K562 (cell line): ENCODE results near the gene CERS6. TPM values are rescaled to one million over a fixed set of nuclear protein-coding genes. Genes with fewer than 3 reads are reported as not detected.
A peak's percentile ranks its signal among the peaks of the same experiment; 100 is the strongest.

ENCODE experiments used
- ATAC-seq: fragments of 200-7000 bp; cut with Tn5 transposase; 3 replicates; pipeline ENCODE4 v1.9.1; 2020; ENCODE audit warnings: moderate library complexity
- BruUV-seq: library from RNA; stranded (reverse); fragments of 400-500 nt; replicated peaks from 2 replicates; lab custom pipeline; 2021; lab: Mats Ljungman, UMichigan
- CTCF ChIA-PET: fragments of 300-600 bp; formaldehyde crosslinking; extraction: SDS; loops from one replicate; lab custom pipeline; 2021; ENCODE audit warnings: low intra/inter-chr PET ratio; lab: Yijun Ruan, JAX
- POLR2A ChIA-PET: fragments of 300-600, 350-650 bp; sonication (Branson Sonifier 250); formaldehyde crosslinking; extraction: SDS; loops from one replicate; lab custom pipeline; 2021; ENCODE audit warnings: antibody characterized with exemption, inconsistent platforms; lab: Yijun Ruan, JAX
- DNase-seq, 4 experiments: peaks; one replicate each; pipeline versions ENCODE4 v3.0.0 to v3.0.0-alpha.2; 2011 to 2018; ENCODE audit warnings: low spot score in 3 of 4, mixed read lengths in 3 of 4; ENCODE audit errors: extremely low read depth in 1 of 4
- FAIRE-seq: peaks from 2 replicates; lab custom pipeline; 2011; peaks lifted over from hg19 to GRCh38; lab: Jason Lieb, UNC
- H2AFZ ChIP-seq: 2 replicates; pipeline ENCODE4 v1.6.0; 2011; ENCODE audit warnings: low read depth, low read length, control low read depth, inconsistent platforms
- H3K27ac ChIP-seq: fragments of 200-600 bp; 3 replicates; pipeline ENCODE4 v1.8.0; 2011; ENCODE audit warnings: low read depth, mild to moderate bottlenecking, control low read depth, inconsistent platforms, low read length, moderate library complexity, mixed read lengths; ENCODE audit errors: extremely low read depth
- H3K27me3 ChIP-seq, 2 experiments: fragments of 300-600 bp in 1 of 2; 2 replicates in 1 of 2; 3 replicates in 1 of 2; pipeline versions ENCODE4 v1.6.0 to v1.8.0; 2011; ENCODE audit warnings: inconsistent platforms in 2 of 2, low read length in 2 of 2, mild to moderate bottlenecking in 1 of 2, mixed read lengths in 1 of 2, moderate library complexity in 1 of 2; ENCODE audit not compliant: control insufficient read depth in 2 of 2, insufficient read depth in 2 of 2
- H3K36me3 ChIP-seq: fragments of 300-600 bp; 3 replicates; pipeline ENCODE4 v1.8.0; 2011; ENCODE audit warnings: mild to moderate bottlenecking, low read length, inconsistent platforms; ENCODE audit not compliant: control insufficient read depth, insufficient read depth
- H3K4me1 ChIP-seq, 2 experiments: fragments of 200-600 bp in 1 of 2; replicated peaks in 1 of 2; 2 replicates in 1 of 2; 3 replicates in 1 of 2; pipeline versions ENCODE4 v1.5.1 to v1.8.0; 2011; ENCODE audit warnings: inconsistent platforms in 2 of 2, low read length in 2 of 2, mild to moderate bottlenecking in 1 of 2, mixed read lengths in 1 of 2, moderate library complexity in 1 of 2; ENCODE audit not compliant: control insufficient read depth in 2 of 2, insufficient read depth in 2 of 2
- H3K4me2 ChIP-seq: 2 replicates; pipeline ENCODE4 v1.6.1; 2011; ENCODE audit warnings: low read length, control low read depth, inconsistent platforms, mixed read lengths; ENCODE audit not compliant: insufficient read depth
- H3K4me3 ChIP-seq: fragments of 200-600 bp; sonication (generic), shearing (Covaris generic); 2 replicates; pipeline ENCODE4 v1.5.1; 2016; ENCODE audit warnings: control low read depth, inconsistent platforms
- H3K79me2 ChIP-seq: fragments of 200-600 bp; 3 replicates; pipeline ENCODE4 v1.8.0; 2011; ENCODE audit warnings: low read length, inconsistent platforms; ENCODE audit not compliant: control insufficient read depth, insufficient read depth
- H3K9ac ChIP-seq, 2 experiments: 2 replicates each; pipeline versions ENCODE4 v1.6.0 to v1.6.1; 2011; ENCODE audit warnings: low read depth in 2 of 2, low read length in 2 of 2, control low read depth in 1 of 2, inconsistent platforms in 1 of 2, mild to moderate bottlenecking in 1 of 2, mixed read lengths in 1 of 2; ENCODE audit not compliant: insufficient read depth in 1 of 2
- H3K9me1 ChIP-seq: one replicate; pipeline ENCODE4 v1.6.0; 2011; ENCODE audit warnings: inconsistent platforms, mild to moderate bottlenecking, low read length, moderate library complexity; ENCODE audit not compliant: control insufficient read depth, insufficient read depth
- H3K9me3 ChIP-seq: replicated peaks from 2 replicates; pipeline ENCODE4 v1.5.1; 2011; ENCODE audit warnings: low read depth, low read length, inconsistent platforms; ENCODE audit not compliant: control insufficient read depth, insufficient read depth
- H4K20me1 ChIP-seq: replicated peaks from 2 replicates; pipeline ENCODE4 v1.6.1; 2011; ENCODE audit warnings: low read length, inconsistent platforms, mixed read lengths; ENCODE audit not compliant: control insufficient read depth, insufficient read depth
- FOS ChIP-seq: IDR thresholded peaks from 3 replicates; pipeline ENCODE4 v1.6.1; 2011; ENCODE audit not compliant: insufficient read length; ENCODE audit errors: extremely low read depth
- NFE2 ChIP-seq: IDR thresholded peaks from 2 replicates; pipeline ENCODE4 v1.6.1; 2014; ENCODE audit warnings: antibody characterized with exemption, low read depth
- ZNF124 ChIP-seq: sonication (generic); formaldehyde crosslinking; IDR thresholded peaks from 2 replicates; pipeline ENCODE4 v1.8.1; 2022; ENCODE audit warnings: missing genetic modification reagents
- WGBS: fragments of 100-300 bp; shearing (Covaris generic); methylation state at CpG from one replicate; pipeline ENCODE4 v1.1.6; 2016; ENCODE audit warnings: low coverage, mixed read lengths; ENCODE audit not compliant: insufficient coverage; ENCODE audit errors: missing lambda C conversion rate; 5-methylcytosine and 5-hydroxymethylcytosine counted together
- in situ Hi-C: fragments of 300-500 bp; cut with MboI; formaldehyde crosslinking; loops from 4 replicates; pipeline ENCODE4 v1.15.0; 2018; ENCODE audit warnings: inconsistent platforms, mixed read lengths
- intact Hi-C: fragments of 100-400 bp; cut with micrococcal nuclease; formaldehyde crosslinking; loops from 2 replicates; pipeline ENCODE4 v1.14.2; 2022
- polyA plus RNA-seq, 8 experiments: library from polyadenylated mRNA; depleted of rRNA in 4 of 8; stranded (reverse) in 5 of 8; unstranded in 3 of 8; fragments of >200 nt; fragmentation: Nextera tagmentation in 2 of 8; fragmentation: Illumina TruSeq in 1 of 8; extraction: Ambion mirVana in 2 of 8; extraction: Trizol in 1 of 8; gene quantifications; 2 replicates each; pipeline versions ENCODE4 v1.2.1 to v1.2.3, GENCODE V29; 2011 to 2014; ENCODE audit warnings: inconsistent platforms in 1 of 8, missing spikeins in 1 of 8
- total RNA-seq, 7 experiments: library from RNA; depleted of rRNA in 6 of 7; stranded (reverse); fragments of >200 nt in 6 of 7; fragmentation: Illumina TruSeq in 2 of 7; extraction: Trizol in 2 of 7; gene quantifications; 2 replicates each; pipeline versions ENCODE4 v1.2.1 to v1.2.3, GENCODE V29; 2011 to 2021; ENCODE audit warnings: low replicate concordance in 1 of 7
- TF ChIP-seq, protein P1 (sequence below): fragments of 250-450 bp; sonication (Bioruptor Pico); IDR thresholded peaks from 2 replicates; pipeline ENCODE4 v1.8.0; 2022; ENCODE audit warnings: moderate library complexity, mild to moderate bottlenecking, inconsistent platforms

The CERS6 gene
- total and polyA plus RNA-seq, 9 of the 15 experiments (the other 6 are each of a cell fraction or from before 2014, with no cell fraction given): 1.6 to 13.6 (median 11.4) TPM

DNA sequence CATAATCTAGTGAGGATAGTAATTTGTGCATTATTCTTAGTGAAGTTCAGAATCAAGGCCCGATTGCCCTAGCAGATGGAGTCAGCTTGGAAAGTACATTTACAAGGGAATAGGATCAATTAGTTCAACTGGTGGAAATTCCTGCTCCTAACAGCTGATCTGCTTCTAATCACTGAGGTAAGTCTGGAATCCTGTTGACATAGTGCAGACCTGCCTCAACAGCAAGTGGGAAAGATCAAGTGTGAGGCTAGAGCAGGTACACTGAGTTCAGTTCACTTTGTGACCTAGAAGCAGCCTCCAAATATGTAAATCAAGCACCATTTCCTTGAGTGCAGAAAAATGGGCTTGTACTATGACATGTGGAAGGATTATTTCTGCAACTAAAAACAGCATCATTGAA lies 235.1 kb downstream of the CERS6 start:
- Histone ChIP-seq H3K9me1 (no peaks in the 10 kb centered on the region), H3K36me3 (peaks cover 8% of the 10 kb centered on the region; the same call in 2 of the 3 replicates), H4K20me1 (no peaks in the 10 kb centered on the region), H3K4me3 (no peak overlapping the region), H3K27ac (no peak overlapping the region), H3K4me1 (peaks cover 0 to 8% of the 10 kb centered on the region in 2 experiments; a peak in 3 of 5 replicates), H3K9me3 (no peaks in the 10 kb centered on the region), H3K9ac (no peak overlapping the region), H3K27me3 (no peaks in the 10 kb centered on the region), H3K79me2 (no peaks in the 10 kb centered on the region), H3K4me2 (no peak overlapping the region), H2AFZ (no peak overlapping the region)
- FAIRE-seq (no peak), ATAC-seq (no peak), DNase-seq (no peak)
- in situ Hi-C loops (no loop called here), intact Hi-C loops (no loop called here)
- BruUV-seq: no TSS peak
- no peak for TF ChIP-seq ZNF124
- TF ChIP-seq, protein P1, sequence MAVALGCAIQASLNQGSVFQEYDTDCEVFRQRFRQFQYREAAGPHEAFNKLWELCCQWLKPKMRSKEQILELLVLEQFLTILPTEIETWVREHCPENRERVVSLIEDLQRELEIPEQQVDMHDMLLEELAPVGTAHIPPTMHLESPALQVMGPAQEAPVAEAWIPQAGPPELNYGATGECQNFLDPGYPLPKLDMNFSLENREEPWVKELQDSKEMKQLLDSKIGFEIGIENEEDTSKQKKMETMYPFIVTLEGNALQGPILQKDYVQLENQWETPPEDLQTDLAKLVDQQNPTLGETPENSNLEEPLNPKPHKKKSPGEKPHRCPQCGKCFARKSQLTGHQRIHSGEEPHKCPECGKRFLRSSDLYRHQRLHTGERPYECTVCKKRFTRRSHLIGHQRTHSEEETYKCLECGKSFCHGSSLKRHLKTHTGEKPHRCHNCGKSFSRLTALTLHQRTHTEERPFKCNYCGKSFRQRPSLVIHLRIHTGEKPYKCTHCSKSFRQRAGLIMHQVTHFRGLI (CRISPR knock-in tag): no peak
- 87% methylated on average over 1 of the region's 1 CpG for WGBS
- POLR2A ChIA-PET: interaction anchor here (0.6 to 0.7 kb wide), 2 partner anchors 102 to 475 kb away, joined by 3 read pairs; no protein-coding TSS in a partner anchor
- CTCF ChIA-PET: no interaction called here

DNA sequence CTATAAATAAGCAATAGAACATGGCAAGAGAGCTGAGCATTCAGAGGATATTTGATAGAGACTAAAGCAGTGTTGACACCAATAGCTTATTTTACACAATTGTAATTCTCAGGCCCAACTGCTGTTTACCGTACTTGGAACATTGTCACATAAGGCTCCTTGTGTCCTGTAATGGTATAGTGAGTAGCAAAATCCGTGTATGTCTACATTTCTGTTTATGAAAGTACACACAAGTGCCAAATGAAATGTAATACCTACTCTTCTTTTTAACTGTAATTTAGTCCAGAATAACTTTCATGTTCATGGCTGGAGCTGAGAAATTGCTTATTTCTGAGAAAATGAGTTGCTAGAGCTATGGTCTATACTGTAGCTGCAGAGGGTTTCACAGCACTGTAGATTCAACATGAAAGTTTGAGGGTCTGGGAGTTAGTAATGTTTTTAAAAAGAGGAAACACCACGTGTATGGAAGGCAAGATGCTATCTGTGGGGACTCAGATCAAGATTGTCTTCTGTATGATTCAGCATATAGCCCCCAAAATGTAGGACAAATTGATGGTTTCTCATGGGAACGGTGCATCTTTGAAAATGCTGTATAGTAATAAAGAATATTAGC lies 236.2 kb downstream of the CERS6 start:
- H3K36me3 ChIP-seq: peaks cover 8% of the 10 kb centered on the region; the same call in 2 of the 3 replicates
- no peak overlapping the region for H3K9ac ChIP-seq
- no TSS peak for BruUV-seq
- H3K4me1 ChIP-seq: no peaks in the 10 kb centered on the region
- H3K27ac ChIP-seq: no peak overlapping the region
- TF ChIP-seq FOS: no peak
- peak; percentile 52 for TF ChIP-seq NFE2
- TF ChIP-seq, all 486 proteins: peak for 1
- H4K20me1 ChIP-seq: no peaks in the 10 kb centered on the region
- DNase-seq (no peak), ATAC-seq (no peak), FAIRE-seq (no peak)
- H3K79me2 ChIP-seq: no peaks in the 10 kb centered on the region
- 42% methylated on average over 4 of the region's 4 CpGs for WGBS
- no peaks in the 10 kb centered on the region for H3K9me1 ChIP-seq
- H3K9me3 ChIP-seq: no peaks in the 10 kb centered on the region
- ChIA-PET CTCF (no interaction called here), POLR2A (interaction anchor here (0.6 to 0.9 kb wide), 3 partner anchors 12 to 36 kb away, joined by 3 to 4 read pairs (median 3); no protein-coding TSS in a partner anchor)
- H3K4me3 ChIP-seq: no peak overlapping the region
- H3K4me2 ChIP-seq: no peak overlapping the region
- in situ Hi-C loops: no loop called here
- H3K27me3 ChIP-seq: no peaks in the 10 kb centered on the region
- intact Hi-C loops: no loop called here
- no peak overlapping the region for H2AFZ ChIP-seq
